ENCODE data around the gene RALGAPB.
"Not testable (repeated sequence)": the region's sequence is repeated elsewhere in the genome, so short reads cannot be mapped to it uniquely, and the experiment has no call there.

The RALGAPB gene

GRCh38 chr20:38498909-38499308 lies 26.3 kb downstream of the RALGAPB start:
- no peak for DNase-seq

GRCh38 chr20:38499366-38499765 lies 26.7 kb downstream of the RALGAPB start:
- no peak for DNase-seq

DNA sequence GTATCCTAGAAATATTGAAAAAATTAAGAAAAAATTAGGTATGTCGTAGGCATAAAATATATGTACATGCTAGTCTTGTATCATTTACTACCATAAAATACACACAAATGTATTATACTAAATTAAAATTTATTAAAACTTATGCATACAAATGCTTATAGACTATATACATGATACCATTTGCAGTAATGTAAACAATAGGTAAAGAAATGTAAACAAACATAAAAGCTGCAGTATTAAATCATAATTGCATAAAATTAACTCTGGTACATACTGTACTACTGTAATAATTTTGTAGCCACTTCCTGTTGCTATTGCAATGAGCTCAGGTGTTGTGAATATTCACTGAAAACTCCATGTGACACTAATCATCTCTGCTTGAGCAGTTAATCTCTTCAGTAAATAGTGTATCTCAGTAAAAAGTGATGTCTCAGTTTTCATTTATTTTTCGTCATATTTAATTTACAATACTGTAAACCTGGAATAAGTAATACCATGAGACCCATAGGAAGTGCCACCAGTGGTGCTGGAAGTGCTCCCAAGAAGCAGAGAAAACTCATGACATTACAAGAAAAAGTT lies 29.3 kb downstream of the RALGAPB start:
- DNase-seq, result no peak

DNA sequence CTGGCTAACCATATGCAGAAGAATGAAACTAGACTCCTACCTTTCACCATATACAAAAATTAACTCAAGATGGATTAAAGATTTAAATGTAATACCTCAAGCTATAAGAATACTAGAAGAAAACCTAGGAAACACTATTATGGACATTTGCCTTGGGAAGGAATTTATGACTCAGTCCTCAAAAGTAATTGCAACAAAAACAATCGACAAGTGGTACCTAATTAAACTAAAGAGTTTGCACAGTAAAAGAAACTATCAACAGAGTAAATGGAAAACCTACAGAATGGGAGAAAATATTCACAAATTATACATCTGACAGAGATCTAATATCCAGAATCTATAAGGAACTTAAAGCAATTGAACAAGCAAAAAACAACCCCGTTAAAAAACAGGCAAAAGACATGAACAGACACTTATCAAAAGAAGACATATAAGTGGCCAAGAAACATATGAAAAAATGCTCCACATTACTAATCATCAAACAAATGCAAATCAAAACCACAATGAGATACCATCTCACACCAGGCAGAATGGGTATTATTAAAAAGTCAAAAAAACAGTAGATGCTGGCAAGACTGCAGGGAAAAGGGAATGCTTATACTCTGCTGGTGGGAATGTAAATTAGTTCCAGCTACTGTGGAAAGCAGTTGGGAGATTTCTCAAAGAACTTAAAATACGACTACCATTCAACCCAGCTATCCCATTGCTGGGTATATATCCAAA lies 31.9 kb downstream of the RALGAPB start:
- DNase-seq, result no peak

DNA sequence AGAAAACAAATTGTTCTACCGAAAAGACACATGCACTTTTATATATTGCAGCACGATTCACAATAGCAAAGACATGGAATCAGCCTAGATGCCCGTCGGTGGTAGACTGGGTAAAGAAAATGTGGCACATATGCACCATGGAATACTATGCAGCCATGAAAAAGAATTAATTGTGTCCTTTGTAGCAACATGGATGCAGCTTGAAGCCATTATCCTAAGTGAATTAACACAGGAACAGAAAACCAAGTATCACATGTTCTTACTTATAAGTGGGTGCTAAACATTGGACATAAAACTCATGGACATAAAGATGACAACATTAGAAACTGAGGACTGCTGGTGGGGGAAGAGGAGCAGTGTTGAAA lies 32.4 kb downstream of the RALGAPB start:
- DNase-seq, result no peak

DNA sequence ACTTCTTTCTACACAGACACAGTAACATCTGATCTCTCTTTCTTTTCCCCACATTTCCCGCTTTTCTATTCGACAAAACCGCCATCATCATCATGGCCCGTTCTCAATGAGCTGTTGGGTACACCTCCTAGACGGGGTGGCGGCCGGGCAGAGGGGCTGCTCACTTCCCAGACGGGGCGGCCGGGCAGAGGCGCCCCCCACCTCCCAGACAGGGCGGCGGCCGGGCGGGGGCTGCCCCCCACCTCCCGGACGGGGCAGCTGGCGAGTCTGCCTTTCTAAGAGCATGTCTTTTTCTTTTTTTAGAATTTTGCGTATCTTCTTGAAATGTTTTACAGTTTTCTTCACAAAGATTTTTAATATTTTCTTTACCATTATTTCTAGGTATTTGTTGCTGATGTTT lies 39.1 kb downstream of the RALGAPB start:
- not testable (repeated sequence) for DNase-seq

- no peak for DNase-seq
These were observed 41.5 kb downstream of the RALGAPB start for GRCh38 chr20:38514185-38514584.

GRCh38 chr20:38514947-38515346 lies 42.3 kb downstream of the RALGAPB start:
- no peak for DNase-seq

- no peak for DNase-seq
These were observed 43.0 kb downstream of the RALGAPB start for GRCh38 chr20:38515631-38516030.

DNA sequence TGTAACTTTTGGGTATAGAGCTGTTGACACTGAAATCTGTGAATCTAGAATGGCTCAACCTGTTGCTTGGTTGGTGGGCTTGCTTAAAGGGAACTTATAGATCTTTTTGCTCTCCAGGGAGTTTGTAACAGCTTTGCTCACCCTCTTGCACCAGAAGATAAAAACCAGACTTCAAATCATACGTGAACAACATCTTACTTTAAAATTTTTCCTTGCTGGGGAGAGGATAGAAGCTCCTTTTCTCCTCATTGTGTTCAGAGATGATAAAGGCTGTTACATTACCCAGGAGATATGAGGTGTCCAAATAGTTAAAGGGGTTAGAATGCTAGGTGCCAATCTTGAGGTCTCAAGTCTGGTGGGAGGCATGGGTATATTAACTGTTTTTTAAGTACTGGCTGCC lies 46.8 kb downstream of the RALGAPB start:
- no peak for DNase-seq

DNA sequence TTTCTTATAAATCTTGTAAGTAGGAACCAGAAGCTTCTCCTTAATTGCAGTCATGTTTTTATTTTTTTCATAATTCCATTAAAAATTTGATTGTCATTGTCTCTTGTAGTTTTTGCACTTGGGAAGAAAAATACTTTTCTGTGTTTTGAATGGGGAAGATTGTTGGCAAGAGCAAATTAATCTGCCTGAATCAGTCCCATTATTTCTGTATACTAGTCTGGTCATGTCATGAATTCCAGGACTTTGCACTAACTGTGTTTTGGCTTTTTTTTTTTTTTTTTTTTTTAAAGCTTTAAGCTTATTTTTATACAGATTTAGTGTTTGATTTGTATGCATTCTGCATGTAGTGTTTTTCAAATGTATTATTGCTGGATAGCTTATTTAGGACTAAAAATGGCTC lies 47.6 kb downstream of the RALGAPB start:
- no peak for DNase-seq

DNA sequence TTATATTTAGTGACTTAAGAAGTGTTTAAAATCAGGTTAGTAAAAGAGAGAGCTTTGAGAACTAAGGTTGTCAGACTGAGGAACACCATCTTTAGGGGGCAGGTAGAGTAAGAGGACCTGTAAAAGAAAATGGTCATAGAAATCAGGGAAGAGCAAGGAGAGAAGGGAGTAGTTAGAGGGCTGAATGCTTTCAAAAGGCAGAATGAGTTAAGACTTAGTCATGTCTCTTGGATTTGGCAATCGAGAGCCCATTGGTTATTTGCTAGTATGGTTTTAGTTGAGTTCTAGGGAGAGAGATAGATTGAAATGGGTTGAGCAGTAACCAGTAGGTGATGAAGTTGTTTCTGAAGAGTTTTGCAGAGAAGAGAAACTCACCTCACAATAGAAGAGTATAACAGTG lies 51.1 kb downstream of the RALGAPB start:
- DNase-seq, result no peak

DNA sequence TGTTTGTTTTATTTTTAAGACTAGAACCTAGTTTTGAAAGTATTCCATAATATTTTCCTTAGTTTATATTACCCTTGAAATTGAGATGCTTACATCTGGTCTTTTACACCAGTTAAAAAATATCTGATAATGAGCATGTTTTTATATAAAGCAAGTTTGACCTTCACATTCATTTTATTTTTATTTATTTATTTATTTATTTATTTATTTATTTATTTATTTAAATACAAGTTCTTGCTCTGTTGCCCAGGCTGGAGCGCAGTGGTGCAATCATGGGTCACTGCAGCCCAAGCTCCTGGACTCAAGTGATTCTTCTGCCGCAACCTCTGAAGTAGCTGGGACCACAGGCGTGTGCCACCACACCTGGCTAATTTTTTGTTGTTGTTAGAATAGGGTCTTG lies 55.5 kb downstream of the RALGAPB start:
- DNase-seq, result no peak

GRCh38 chr20:38531021-38531420 lies 58.4 kb downstream of the RALGAPB start:
- no peak for DNase-seq

GRCh38 chr20:38534756-38535155 lies 62.1 kb downstream of the RALGAPB start:
- no peak for DNase-seq

GRCh38 chr20:38536310-38536709 lies 63.7 kb downstream of the RALGAPB start:
- DNase-seq, result no peak

DNA sequence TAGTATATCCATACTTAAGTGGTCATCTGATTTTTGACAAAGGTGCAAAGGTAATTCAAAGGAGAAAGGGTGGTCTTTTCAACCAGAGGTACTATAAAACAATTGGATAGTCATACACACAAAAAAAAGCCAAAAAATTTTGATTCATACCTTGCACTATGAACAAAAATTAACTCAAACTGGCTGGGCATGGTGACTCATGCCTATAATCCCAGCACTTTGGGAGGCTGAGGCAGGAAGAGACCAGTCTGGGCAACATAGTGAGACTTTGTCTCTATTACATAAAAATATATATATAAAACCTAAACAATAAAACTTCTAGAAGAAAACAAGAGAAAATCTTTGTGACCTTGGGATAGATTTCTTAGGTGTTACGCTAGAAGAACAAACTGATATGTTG lies 64.5 kb downstream of the RALGAPB start:
- DNase-seq, result no peak

DNA sequence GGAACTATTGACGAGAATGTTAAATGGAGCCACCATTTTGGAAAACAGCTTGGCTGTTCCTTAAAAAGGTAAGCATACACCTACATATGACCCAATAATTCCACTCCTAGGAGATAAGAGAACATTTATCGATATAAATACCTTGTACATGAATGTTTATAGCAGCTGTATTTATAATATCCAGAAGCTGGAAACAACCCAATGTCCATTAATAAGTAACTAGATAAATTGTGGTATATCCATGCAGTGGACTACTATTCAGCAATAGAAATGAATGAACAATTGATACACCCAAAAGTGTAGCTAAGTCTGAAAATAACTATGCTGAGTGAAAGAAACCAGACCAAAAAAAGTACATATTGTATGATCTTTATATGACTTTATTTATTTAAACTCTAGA lies 66.1 kb downstream of the RALGAPB start:
- no peak for DNase-seq

DNA sequence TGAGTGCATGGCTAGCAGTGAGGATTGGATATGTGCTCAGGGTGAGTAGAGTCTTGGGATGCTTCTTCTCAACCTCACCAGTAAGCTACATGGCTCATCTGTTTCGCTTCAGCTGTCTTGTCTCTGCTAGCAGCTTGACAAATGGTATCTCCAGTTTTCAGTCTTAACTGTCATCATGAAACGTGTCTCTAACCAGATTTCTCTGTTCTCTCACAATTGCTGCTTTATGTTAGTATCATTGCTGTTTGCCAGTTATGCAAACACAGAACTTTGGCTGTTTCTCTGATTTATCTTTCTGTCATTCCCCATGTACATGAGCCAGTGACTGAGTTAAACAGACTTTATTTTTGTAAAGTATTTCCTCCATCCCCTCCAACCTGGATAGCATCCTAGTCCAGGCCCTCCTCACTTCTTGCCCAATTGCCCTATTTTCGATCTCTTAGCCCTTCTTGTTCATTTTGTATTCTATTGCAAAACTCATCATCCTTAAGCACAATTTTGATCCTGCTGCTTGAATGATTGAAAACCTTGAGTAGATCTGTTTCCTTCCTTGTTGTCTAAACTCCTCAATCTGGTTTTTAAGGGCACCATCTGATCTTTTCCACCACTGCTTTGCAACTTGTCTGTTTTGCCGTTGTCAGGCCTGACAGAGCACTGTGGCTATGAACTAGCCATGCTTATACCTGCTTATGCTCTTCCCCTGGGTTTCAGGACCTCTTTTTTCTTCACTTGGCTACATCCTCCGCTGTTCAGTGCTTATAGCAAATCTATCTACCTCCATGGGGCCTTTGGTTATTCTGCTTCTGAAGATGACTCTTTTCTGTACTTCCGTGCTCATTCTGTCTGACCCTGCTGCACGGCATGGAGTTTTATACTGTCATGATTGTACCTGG lies 70.6 kb downstream of the RALGAPB start:
- no peak for DNase-seq

DNA sequence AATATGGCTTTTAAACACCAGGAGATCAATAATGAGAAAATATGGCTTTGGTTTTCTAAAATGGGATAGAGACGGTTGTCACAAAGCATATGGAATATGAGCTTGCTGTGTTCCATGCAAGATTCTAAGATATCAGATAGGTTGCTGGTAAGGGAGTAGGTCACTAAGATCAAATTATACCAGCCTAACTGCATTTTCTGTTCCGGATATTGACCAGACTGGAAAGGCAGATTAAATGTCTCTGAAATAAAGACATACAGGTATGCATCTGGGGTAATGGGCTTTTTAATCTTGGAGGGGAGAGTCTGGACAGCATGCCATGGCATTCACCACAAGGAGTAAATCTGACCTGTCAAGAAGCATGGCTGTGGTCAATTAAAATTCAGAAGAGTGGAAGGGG lies 73.1 kb downstream of the RALGAPB start:
- DNase-seq, result no peak

- DNase-seq, result no peak
These were observed 74.8 kb downstream of the RALGAPB start for GRCh38 chr20:38547288-38548085.

DNA sequence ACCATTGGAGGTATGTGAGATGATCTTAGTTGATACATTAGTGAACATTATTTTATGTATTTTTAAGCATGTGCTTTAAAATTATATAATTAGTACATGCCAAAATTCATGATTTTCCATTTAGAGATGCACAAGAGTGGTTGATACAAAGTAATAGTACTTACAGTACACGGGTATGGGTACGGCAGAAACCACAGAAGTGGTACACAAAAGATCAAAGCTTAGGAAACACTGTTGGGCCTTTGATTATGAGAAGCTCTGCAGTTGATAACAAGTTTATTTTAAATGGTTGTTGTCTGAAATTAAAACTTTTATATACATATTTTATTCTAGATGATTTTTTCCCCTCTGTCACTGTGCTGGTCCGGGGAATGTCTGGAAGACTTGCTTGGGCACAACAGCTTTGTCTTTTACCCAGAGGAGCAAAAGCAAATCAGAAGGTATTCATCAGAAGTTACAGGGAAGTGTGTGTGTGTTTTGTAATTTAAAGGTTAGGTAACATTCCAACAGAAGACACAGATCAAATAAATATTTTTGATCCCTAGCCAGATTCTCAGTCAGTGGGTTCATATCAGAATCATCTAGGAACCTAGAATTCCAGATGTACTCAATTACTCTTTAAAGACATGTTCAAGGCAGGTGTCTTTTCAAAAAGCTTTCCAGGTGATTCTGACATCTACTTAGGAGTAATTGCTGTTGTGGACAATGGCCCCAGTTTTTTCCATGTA lies 75.9 kb downstream of the RALGAPB start:
- no peak for DNase-seq
